Activated CD4-positive, CD25-positive, alpha-beta regulatory T cell (primary cell): Measurements from ENCODE around the gene BTNL2.

Source experiments
- DNase-seq, 4 experiments: peaks; one replicate each; lab custom pipeline; 2025; lab: John Stamatoyannopoulos, UW

Gene BTNL2

GRCh38 chr6:32415521-32416019 lies 8.6 kb upstream of the BTNL2 start:
- DNase-seq: peak; percentile 35 to 65 (median 50)

- DNase-seq: peak; percentile 72 to 79 (median 76)
These were observed 6.6 kb upstream of the BTNL2 start for GRCh38 chr6:32413427-32414047.

GRCh38 chr6:32411566-32412327 lies 4.8 kb upstream of the BTNL2 start:
- no peak for DNase-seq

- no peak for DNase-seq
These were observed 3.9 kb upstream of the BTNL2 start for GRCh38 chr6:32410906-32411305.

GRCh38 chr6:32406197-32406596 lies 784 bp downstream of the BTNL2 start:
- DNase-seq: no peak

- no peak for DNase-seq
These were observed 1.3 kb downstream of the BTNL2 start for GRCh38 chr6:32405656-32406055.

GRCh38 chr6:32402812-32403211 lies 4.2 kb downstream of the BTNL2 start:
- DNase-seq: no peak

GRCh38 chr6:32401284-32401963 lies 5.6 kb downstream of the BTNL2 start:
- DNase-seq: no peak

- DNase-seq: no peak
These were observed 9.6 kb downstream of the BTNL2 start for GRCh38 chr6:32397252-32397920.

- no peak for DNase-seq
These were observed 11.0 kb downstream of the BTNL2 start for GRCh38 chr6:32396028-32396427.

- DNase-seq: no peak
These were observed 13.1 kb downstream of the BTNL2 start for GRCh38 chr6:32393665-32394420.

- no peak for DNase-seq
These were observed 15.5 kb downstream of the BTNL2 start for GRCh38 chr6:32391505-32391904.

- DNase-seq: no peak
These were observed 19.2 kb downstream of the BTNL2 start for GRCh38 chr6:32387589-32388340.

GRCh38 chr6:32386040-32386439 lies 20.9 kb downstream of the BTNL2 start:
- no peak for DNase-seq

GRCh38 chr6:32382757-32383420 lies 24.1 kb downstream of the BTNL2 start:
- DNase-seq: no peak

GRCh38 chr6:32379545-32379944 lies 27.4 kb downstream of the BTNL2 start:
- DNase-seq: no peak

- DNase-seq: no peak
These were observed 31.0 kb downstream of the BTNL2 start for GRCh38 chr6:32375739-32376529.

- DNase-seq: no peak
These were observed 35.2 kb downstream of the BTNL2 start, which contains the start of gene TSBP1 for GRCh38 chr6:32371803-32372202. TSBP1 (minus strand) TSS chr6:32371903; CDS start chr6:32371706, 197 bp downstream.

GRCh38 chr6:32371229-32371628 lies 35.8 kb downstream of the BTNL2 start:
- DNase-seq: no peak
